ENCODE data around the gene PCMTD2.

PCMTD2 gene

DNA sequence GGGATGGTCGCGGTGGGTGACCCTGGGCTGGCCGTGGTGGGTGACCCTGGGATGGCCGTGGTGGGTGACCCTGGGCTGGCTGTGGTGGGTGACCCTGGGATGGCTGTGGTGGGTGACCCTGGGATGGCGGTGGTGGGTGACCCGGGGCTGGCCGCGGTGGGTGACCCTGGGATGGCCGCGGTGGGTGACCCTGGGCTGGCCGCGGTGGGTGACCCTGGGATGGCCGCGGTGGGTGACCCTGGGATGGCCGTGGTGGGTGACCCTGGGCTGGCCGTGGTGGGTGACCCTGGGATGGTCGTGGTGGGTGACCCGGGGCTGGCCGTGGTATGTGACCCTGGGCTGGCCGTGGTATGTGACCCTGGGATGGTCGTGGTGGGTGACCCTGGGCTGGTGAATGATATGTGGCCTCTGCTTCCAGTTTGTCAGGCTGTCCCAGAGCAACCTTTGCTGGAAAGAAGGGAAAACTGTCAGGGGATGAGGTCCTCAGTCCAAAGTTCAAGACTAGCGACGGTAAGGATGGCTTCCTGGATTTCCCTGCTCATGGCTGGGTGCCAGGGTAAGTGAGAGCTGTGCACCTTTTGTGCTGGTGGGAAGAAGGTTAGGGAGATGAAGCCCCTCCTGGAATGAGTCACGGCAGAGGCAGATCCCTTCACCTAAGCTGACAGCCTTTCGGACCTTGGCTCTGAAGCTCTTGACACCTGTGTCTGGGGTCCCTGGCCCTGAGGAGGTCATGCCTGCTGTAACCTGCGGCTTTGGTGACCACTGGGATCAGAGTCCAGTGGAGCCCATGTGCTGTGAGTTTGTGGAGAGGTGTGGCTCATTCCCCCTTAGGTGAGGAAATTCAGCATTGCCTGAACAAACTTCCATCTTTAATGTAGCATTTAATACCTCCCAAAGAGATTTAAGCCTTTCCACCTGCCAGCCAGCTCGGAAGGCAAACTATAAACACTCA, 19.1 kb upstream of the PCMTD2 start:
- in situ Hi-C loops (cut with HindIII; ENCODE audit: low pct_ligation_motif_present, low pct_unique_long_range_greater_than_20kb, low sequenced_read_pairs) = no loop called here
- no peak for DNase-seq

DNA sequence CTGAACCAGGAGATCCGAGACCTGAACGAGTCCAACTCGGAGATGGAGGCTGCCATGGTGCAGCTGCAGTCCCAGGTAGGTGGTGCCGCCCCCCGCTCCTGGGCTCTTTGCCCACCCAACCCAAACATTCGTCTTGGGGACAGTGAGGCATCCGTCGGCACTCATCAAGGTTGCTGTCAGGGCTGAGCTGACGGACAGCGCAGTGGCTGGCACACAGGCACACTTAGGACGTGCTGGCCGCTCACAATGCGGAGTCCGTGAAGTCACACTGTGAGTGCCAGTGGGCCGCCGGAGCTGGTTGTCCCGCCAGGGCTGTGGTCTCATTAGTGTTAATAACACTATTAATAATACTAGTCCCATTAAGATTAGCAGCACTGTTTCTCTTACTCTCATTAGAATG, 18.2 kb upstream of the PCMTD2 start:
- no peak for DNase-seq
- in situ Hi-C loops (cut with HindIII; ENCODE audit: low pct_ligation_motif_present, low pct_unique_long_range_greater_than_20kb, low sequenced_read_pairs) = no loop called here

- DNase-seq = no peak
- in situ Hi-C loops (cut with HindIII; ENCODE audit: low pct_ligation_motif_present, low pct_unique_long_range_greater_than_20kb, low sequenced_read_pairs) = no loop called here
Observed at GRCh38 chr20:64238115-64238825, 17.3 kb upstream of the PCMTD2 start.

DNA sequence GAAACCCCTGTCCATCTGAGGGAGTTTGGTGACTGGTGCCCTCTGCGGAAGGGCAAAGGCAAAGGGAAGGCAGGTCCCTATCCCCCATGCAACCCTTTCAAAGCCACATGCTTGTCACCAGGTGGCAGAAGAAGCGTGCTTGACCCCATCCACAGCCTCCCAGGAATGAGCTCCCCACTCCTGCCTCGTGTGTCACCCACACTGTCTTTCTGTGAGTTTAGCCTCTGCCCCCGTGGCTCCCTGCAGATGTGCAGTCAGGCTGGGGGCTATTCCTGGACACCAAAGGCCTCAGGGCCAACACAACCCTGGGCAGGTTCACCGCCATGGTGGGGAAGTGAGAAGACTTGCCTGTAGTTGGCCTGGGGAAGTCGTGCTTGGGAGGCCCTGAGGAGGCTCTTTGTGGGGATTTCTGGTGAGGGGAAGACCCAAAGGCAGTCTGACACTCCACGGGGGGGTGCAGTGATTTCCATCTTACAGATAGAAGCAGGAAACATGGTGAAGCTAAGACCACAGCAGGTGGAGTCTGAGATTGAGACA, 16.6 kb upstream of the PCMTD2 start:
- in situ Hi-C loops (cut with HindIII; ENCODE audit: low pct_ligation_motif_present, low pct_unique_long_range_greater_than_20kb, low sequenced_read_pairs) = no loop called here

DNA sequence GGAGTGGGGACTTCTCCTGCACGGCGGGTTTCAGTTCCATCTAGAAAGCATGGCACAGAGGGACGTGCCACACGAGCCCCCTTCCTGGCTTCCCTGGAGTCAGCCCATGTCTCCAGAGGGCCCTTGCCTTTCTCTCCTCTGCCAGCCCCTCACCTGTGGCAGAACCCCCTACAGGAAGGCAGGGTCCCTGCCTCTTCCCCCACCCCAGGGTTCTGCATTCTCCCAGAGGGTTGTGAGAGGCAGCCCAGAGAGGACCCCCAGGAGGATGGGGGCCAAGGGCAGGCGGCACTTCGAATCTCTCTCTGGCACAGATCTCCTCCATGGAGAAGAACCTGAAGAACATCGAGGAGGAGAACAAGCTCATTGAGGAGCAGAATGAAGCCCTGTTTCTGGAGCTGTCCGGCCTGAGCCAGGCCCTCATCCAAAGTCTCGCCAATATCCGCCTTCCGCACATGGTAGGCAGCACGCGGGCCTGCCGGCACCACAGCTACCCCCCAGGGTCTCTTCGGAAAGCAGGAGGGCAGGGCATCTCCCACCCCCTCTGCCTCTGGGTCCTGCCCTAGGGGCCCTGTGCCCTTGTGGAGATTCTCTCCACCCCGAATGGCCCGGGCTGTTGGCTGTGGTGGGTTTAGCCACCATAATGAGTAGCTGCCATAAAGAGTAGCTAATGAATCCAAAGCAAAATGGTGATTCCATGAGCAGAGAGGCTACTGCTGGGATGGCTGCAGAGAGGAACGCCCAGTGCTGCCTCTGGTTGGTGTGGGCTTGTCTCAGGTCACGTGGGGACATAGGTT, 15.9 kb upstream of the PCMTD2 start:
- no peak for DNase-seq
- in situ Hi-C loops (cut with HindIII; ENCODE audit: low pct_ligation_motif_present, low pct_unique_long_range_greater_than_20kb, low sequenced_read_pairs) = no loop called here

More for the DNA sequence above, 16.6 kb upstream of the PCMTD2 start:
- DNase-seq = no peak

DNA sequence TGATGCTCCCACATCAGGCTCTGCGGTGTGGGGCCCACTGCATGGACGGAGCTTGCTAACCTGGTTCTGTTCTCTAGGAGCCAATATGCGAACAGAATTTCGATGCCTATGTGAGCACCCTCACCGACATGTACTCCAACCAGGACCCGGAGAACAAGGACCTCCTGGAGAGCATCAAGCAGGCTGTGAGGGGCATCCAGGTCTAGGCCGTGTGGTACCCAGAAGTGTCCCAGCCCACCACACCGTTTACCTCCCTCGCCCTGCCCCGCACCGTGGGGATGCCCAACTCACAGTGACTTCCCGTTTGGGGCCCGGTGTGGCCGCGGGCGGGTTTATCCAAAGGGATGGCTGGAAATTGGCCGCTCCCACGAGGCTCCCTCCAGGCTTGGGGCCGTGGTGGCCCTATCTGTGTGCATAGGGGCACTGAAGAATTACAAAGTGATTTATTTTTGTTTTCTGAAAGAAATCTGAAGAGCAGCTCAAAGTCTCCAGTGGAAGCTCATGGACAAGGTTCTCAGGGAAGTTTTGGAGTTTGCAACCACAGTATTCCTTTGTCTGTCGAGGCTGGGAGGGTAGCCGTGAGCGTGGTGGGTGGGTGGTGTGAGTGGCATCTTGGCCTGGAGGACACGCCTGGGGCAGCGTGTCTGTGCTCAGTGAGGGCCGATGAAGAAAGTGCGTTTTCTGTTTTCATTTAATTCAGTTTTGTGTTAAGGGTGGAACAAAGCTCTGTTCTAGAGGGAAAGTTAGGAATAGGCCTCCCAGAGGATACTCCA, 15.1 kb upstream of the PCMTD2 start:
- in situ Hi-C loops (cut with HindIII; ENCODE audit: low pct_ligation_motif_present, low pct_unique_long_range_greater_than_20kb, low sequenced_read_pairs) = no loop called here
- no peak for DNase-seq

DNA sequence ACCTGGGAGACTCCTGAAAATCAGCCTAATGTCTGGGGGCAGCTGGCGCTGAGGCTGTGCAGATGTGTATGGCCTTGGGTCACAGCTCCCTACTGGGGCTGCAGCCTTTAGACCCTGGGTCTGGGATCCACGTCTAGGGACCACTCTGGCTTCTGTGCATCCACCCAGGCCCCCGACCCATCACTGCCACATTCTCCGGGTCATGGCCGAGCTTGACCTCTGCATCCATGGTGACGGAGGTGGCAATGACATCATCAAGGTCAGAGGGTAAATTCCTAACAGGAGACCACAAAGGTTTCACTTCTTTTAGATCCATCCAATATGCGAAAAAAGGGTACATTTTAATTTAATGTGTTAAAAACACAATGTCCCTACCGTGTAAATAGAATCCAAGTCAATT, 14.5 kb upstream of the PCMTD2 start:
- in situ Hi-C loops (cut with HindIII; ENCODE audit: low pct_ligation_motif_present, low pct_unique_long_range_greater_than_20kb, low sequenced_read_pairs) = no loop called here
- no peak for DNase-seq

DNA sequence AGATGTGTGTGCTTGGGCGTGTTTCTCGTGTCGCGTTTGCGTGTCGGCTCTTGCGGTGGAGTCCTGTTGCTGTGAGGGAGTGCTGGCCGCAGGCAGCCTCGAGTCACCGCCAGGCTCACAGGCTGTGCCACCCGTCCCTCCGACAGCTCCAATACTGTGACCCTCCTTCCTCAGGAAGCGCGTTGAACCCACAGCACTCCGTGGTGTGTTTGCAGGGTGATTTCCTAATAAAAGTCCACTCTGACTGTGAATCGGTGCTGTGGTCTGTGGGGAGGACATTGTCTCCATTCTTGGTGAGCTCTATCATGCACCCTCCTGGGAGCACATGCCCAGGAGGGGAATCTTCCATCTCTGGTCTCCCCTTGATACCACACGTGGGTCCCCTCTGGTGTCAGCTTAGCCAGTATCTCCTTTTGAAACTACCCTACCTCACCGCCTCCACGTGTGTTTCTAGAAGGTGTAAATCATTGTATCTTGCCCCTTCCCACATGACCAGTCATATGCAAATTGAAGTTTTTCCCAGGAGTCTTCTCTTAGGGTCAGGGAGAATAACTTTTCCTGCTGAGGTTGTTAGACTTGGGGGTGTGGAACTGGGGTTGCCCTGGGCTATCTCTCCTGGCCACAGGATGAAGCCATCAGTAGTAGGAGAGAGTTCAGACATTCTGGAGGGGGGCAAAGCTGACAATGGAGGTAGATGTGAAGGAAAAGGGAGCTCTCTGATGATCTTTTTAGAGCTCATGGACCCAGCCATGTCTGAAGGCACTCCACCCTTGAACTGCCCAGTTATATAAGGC, 13.3 kb upstream of the PCMTD2 start:
- no peak for DNase-seq
- in situ Hi-C loops (cut with HindIII; ENCODE audit: low pct_ligation_motif_present, low pct_unique_long_range_greater_than_20kb, low sequenced_read_pairs) = no loop called here

DNA sequence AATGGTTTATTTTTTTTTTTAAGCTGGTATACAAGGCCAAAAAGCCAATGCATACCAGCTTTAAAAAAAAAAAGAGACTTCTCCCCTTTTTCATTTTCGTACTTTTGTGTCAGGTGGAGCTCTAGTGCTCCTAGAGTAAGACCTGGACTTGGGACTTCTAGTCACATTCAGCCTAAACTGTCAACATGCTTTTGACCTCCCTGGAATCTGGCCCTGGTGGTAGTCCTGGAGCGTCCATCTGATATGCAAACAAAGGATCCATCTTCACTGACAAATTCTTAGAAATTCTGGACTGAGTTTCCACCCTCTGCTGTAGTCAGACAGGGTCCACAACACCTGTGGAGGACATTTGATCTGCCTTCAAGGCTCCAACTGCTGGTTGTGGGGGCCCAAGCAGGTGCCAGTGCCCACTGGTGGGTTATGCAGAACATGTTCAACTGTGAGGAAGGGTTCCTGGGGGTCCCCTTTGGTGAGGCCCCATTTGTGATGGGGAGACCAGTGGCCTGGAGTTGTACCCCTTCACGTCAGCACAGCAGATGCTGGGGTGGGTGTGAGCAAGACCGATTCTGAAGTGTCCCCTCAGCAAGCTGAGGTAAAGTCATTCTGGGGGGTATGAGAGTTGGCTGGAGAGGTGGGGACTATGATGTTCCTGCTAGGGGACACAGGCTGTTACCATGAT, 12.6 kb upstream of the PCMTD2 start:
- DNase-seq = no peak
- in situ Hi-C loops (cut with HindIII; ENCODE audit: low pct_ligation_motif_present, low pct_unique_long_range_greater_than_20kb, low sequenced_read_pairs) = no loop called here

- in situ Hi-C loops (cut with HindIII; ENCODE audit: low pct_ligation_motif_present, low pct_unique_long_range_greater_than_20kb, low sequenced_read_pairs) = no loop called here
- DNase-seq = no peak
Observed at GRCh38 chr20:64244281-64244805, 11.2 kb upstream of the PCMTD2 start.

- in situ Hi-C loops (cut with HindIII; ENCODE audit: low pct_ligation_motif_present, low pct_unique_long_range_greater_than_20kb, low sequenced_read_pairs) = no loop called here
Observed at GRCh38 chr20:64244870-64245603, 10.5 kb upstream of the PCMTD2 start.

GRCh38 chr20:64245746-64246595, 9.6 kb upstream of the PCMTD2 start:
- in situ Hi-C loops (cut with HindIII; ENCODE audit: low pct_ligation_motif_present, low pct_unique_long_range_greater_than_20kb, low sequenced_read_pairs) = no loop called here
- DNase-seq = no peak

More at GRCh38 chr20:64244870-64245603, 10.5 kb upstream of the PCMTD2 start:
- no peak for DNase-seq

DNA sequence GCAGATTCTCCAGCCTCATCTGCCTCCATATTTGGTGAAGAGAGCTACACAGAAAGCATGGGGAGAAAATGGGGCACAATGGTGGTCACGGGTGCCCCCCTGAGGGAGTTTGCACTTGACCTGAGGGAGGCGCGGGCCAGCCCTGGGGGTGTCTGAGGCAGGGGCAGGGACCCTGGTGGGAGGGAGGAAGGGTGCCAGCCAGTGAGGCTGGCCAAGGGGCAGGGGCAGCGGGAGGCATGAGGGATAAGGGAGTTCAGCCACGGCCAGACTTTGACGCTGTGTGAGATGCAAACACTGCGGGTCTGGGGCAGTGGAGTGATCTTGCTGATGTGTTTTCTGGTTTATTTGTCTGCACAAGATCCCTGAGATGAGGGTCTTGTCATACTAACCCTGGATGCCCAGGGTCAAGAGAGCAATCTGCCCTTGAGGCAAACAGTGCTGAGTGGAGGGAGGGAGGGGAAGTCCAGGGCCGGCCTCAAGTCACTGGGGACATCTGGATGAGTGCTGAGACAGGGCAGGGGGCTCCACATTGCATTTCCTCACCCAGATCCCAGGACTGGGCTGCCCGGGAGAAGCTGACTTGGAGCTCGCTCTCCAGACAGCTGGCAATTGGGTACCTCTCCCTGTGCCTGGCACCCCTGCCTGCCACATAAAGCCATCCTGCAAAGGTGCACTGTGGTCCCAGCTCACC, 8.8 kb upstream of the PCMTD2 start:
- in situ Hi-C loops (cut with HindIII; ENCODE audit: low pct_ligation_motif_present, low pct_unique_long_range_greater_than_20kb, low sequenced_read_pairs) = no loop called here
- DNase-seq = no peak

DNA sequence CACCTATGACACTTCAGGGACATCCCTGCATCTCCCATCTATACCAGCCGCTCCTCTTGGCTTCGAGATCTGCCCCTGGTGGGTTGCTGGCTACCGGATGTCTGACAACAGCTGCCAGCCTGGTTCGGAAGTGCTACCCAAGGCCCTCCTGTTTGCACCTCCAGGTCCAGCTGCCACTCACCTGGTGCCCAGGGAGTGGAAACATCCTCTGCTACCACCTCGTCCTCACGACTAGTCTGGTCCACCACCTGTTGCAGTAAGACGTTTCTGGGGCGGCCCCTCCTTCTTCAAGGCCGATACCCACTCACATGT, 8.3 kb upstream of the PCMTD2 start:
- in situ Hi-C loops (cut with HindIII; ENCODE audit: low pct_ligation_motif_present, low pct_unique_long_range_greater_than_20kb, low sequenced_read_pairs) = no loop called here
- DNase-seq = no peak
